A549 (cell line): ENCODE measurements around the gene MARS1. TPM values are rescaled to one million over a fixed set of nuclear protein-coding genes. Genes with fewer than 3 reads are reported as not detected.

Experiments used
- ATAC-seq, 2 experiments: fragments of 200-7000 bp in 1 of 2; fragments of >200 bp in 1 of 2; cut with Nextera tagmentation in 1 of 2; cut with Tn5 transposase in 1 of 2; 3 replicates each; pipeline versions ENCODE4 v1.8.0 to v1.9.1; 2018 to 2020; ENCODE audit warnings: mild to moderate bottlenecking in 1 of 2, moderate library complexity in 1 of 2
- CTCF ChIA-PET: fragments of 300-600 bp; sonication (Branson Sonifier 250); formaldehyde crosslinking; extraction: SDS; loops from one replicate; lab custom pipeline; 2021; ENCODE audit warnings: antibody characterized with exemption, inconsistent platforms; lab: Yijun Ruan, JAX
- POLR2A ChIA-PET: fragments of 350-600 bp; formaldehyde crosslinking; extraction: SDS; loops from one replicate; lab custom pipeline; 2021; ENCODE audit warnings: antibody characterized with exemption, inconsistent platforms; lab: Yijun Ruan, JAX
- DNase-seq, 2 experiments: peaks; one replicate each; pipeline versions ENCODE4 v3.0.0 to v3.0.0-alpha.2; 2011 to 2016; ENCODE audit warnings: low read depth in 1 of 2, low spot score in 1 of 2
- FAIRE-seq: peaks from 2 replicates; lab custom pipeline; 2011; peaks lifted over from hg19 to GRCh38; lab: Jason Lieb, UNC
- H3K27ac ChIP-seq, 2 experiments: fragments of >200 bp; sonication (Bioruptor Twin); formaldehyde crosslinking; 3 replicates each; pipeline ENCODE4 v1.5.1; 2016 to 2017
- H3K4me1 ChIP-seq: fragments of >200 bp; sonication (Bioruptor Twin); formaldehyde crosslinking; 3 replicates; pipeline ENCODE4 v1.6.1; 2016
- H3K4me2 ChIP-seq: fragments of >200 bp; sonication (Bioruptor Twin); formaldehyde crosslinking; 3 replicates; pipeline ENCODE4 v1.6.1; 2016
- H3K4me3 ChIP-seq: fragments of >200 bp; sonication (Bioruptor Twin); formaldehyde crosslinking; 3 replicates; pipeline ENCODE4 v1.5.1; 2016
- H3K9me3 ChIP-seq: fragments of >200 bp; sonication (Bioruptor Twin); formaldehyde crosslinking; 3 replicates; pipeline ENCODE4 v1.6.1; 2016
- ATOH8 ChIP-seq: fragments of 250-450 bp; sonication (Bioruptor Pico); IDR thresholded peaks from 2 replicates; pipeline ENCODE4 v1.5.0; 2020; ENCODE audit warnings: low read depth, mild to moderate bottlenecking, moderate library complexity
- CBX2 ChIP-seq: fragments of 200-600 bp; sonication (generic); IDR thresholded peaks from 2 replicates; pipeline ENCODE4 v1.6.1; 2016; ENCODE audit warnings: low read depth, mild to moderate bottlenecking, borderline replicate concordance
- EHF ChIP-seq: fragments of 250-450 bp; sonication (Bioruptor Pico); IDR thresholded peaks from 2 replicates; pipeline ENCODE4 v1.5.0; 2020; ENCODE audit warnings: mild to moderate bottlenecking
- EP300 ChIP-seq, 2 experiments: fragments of >200 bp; sonication (Bioruptor Twin); formaldehyde crosslinking; IDR thresholded peaks; 2 replicates in 1 of 2; 3 replicates in 1 of 2; pipeline ENCODE4 v1.6.1; 2016 to 2017
- FOSB ChIP-seq: fragments of 250-450 bp; sonication (Bioruptor Pico); IDR thresholded peaks from 2 replicates; pipeline ENCODE4 v1.5.0; 2020; ENCODE audit warnings: mild to moderate bottlenecking, moderate library complexity
- FOSL2 ChIP-seq, 2 experiments: fragments of 450-650 bp in 1 of 2; fragments of >200 bp in 1 of 2; sonication (Bioruptor Twin) in 1 of 2; formaldehyde crosslinking; IDR thresholded peaks; 2 replicates each; pipeline versions ENCODE4 v1.5.0 to v1.6.1; 2016 to 2020; ENCODE audit warnings: mild to moderate bottlenecking in 1 of 2, moderate library complexity in 1 of 2
- FOXS1 ChIP-seq: fragments of 250-450 bp; sonication (Bioruptor Pico); IDR thresholded peaks from 2 replicates; pipeline ENCODE4 v1.5.0; 2020; ENCODE audit warnings: mild to moderate bottlenecking, moderate library complexity
- HDAC2 ChIP-seq: fragments of 200-600 bp; sonication (generic); IDR thresholded peaks from 2 replicates; pipeline ENCODE4 v1.6.1; 2016
- HES2 ChIP-seq: fragments of >200 bp; sonication (Bioruptor Twin); formaldehyde crosslinking; IDR thresholded peaks from 2 replicates; pipeline ENCODE4 v1.6.1; 2016
- HMGXB4 ChIP-seq: fragments of 250-450 bp; sonication (Bioruptor Pico); IDR thresholded peaks from 2 replicates; pipeline ENCODE4 v1.5.0; 2021; ENCODE audit warnings: mild to moderate bottlenecking, moderate library complexity, borderline replicate concordance
- HOXB5 ChIP-seq: fragments of 250-450 bp; sonication (Bioruptor Pico); IDR thresholded peaks from 2 replicates; pipeline ENCODE4 v1.5.0; 2020; ENCODE audit warnings: mild to moderate bottlenecking, moderate library complexity
- JUN ChIP-seq, 2 experiments: fragments of >200 bp; sonication (Bioruptor Twin); formaldehyde crosslinking; IDR thresholded peaks; 2 replicates in 1 of 2; 3 replicates in 1 of 2; pipeline ENCODE4 v1.6.1; 2016 to 2017
- JUNB ChIP-seq: fragments of >200 bp; sonication (Bioruptor Twin); formaldehyde crosslinking; IDR thresholded peaks from 2 replicates; pipeline ENCODE4 v1.6.1; 2016
- KDM1A ChIP-seq: fragments of 200-600 bp; sonication (generic); IDR thresholded peaks from 2 replicates; pipeline ENCODE4 v1.6.1; 2016; ENCODE audit warnings: low read depth, mild to moderate bottlenecking
- MAZ ChIP-seq: fragments of 150-350 bp; IDR thresholded peaks from 2 replicates; pipeline ENCODE4 v1.6.1; 2014; ENCODE audit warnings: antibody characterized with exemption, low read depth, low read length, borderline replicate concordance
- NR3C1 ChIP-seq: fragments of >200 bp; sonication (Bioruptor Twin); formaldehyde crosslinking; IDR thresholded peaks from 3 replicates; pipeline ENCODE4 v1.6.1; 2017
- PBX3 ChIP-seq: IDR thresholded peaks from 2 replicates; pipeline ENCODE4 v1.6.1; 2012
- RAD21 ChIP-seq, 2 experiments: fragments of >200 bp in 1 of 2; sonication (Bioruptor Twin) in 1 of 2; formaldehyde crosslinking in 1 of 2; IDR thresholded peaks in 1 of 2; conservative IDR thresholded peaks in 1 of 2; 2 replicates in 1 of 2; 3 replicates in 1 of 2; pipeline ENCODE4 v1.6.1; 2012 to 2018; ENCODE audit warnings: inconsistent platforms in 1 of 2
- RCOR1 ChIP-seq: fragments of 150-350 bp; IDR thresholded peaks from 2 replicates; pipeline ENCODE4 v1.6.1; 2014; ENCODE audit warnings: antibody characterized with exemption, low read length, low read depth
- REST ChIP-seq: fragments of 200-600 bp; sonication (generic); IDR thresholded peaks from 2 replicates; pipeline ENCODE4 v1.6.1; 2016; ENCODE audit warnings: antibody characterized with exemption, mild to moderate bottlenecking, moderate library complexity
- RNF2 ChIP-seq: fragments of 200-600 bp; sonication (generic); IDR thresholded peaks from 2 replicates; pipeline ENCODE4 v1.6.1; 2016; ENCODE audit warnings: low read depth, mild to moderate bottlenecking, antibody characterized with exemption, moderate library complexity, borderline replicate concordance
- SMC3 ChIP-seq: fragments of >200 bp; sonication (Bioruptor Twin); formaldehyde crosslinking; IDR thresholded peaks from 3 replicates; pipeline ENCODE4 v1.6.1; 2018; ENCODE audit warnings: inconsistent platforms
- SREBF2 ChIP-seq: fragments of 450-650 bp; IDR thresholded peaks from 2 replicates; pipeline ENCODE4 v1.6.1; 2014; ENCODE audit warnings: mild to moderate bottlenecking, moderate library complexity
- TFCP2L1 ChIP-seq: fragments of 250-450 bp; sonication (Bioruptor Pico); IDR thresholded peaks from 2 replicates; pipeline ENCODE4 v1.5.0; 2021; ENCODE audit warnings: mild to moderate bottlenecking
- USF2 ChIP-seq: fragments of 450-650 bp; IDR thresholded peaks from 2 replicates; pipeline ENCODE4 v1.6.1; 2014; ENCODE audit warnings: antibody characterized with exemption
- ZC3H11A ChIP-seq: fragments of 450-650 bp; IDR thresholded peaks from 2 replicates; pipeline ENCODE4 v1.6.1; 2014; ENCODE audit warnings: antibody characterized with exemption, mild to moderate bottlenecking
- ZSCAN20 ChIP-seq: fragments of 250-450 bp; sonication (Bioruptor Pico); IDR thresholded peaks from 2 replicates; pipeline ENCODE4 v1.8.0; 2022; ENCODE audit warnings: mild to moderate bottlenecking, moderate library complexity
- WGBS: methylation state at CpG from one replicate; pipeline ENCODE4 v1.1.6; 2017; ENCODE audit errors: missing lambda C conversion rate; 5-methylcytosine and 5-hydroxymethylcytosine counted together
- polyA plus RNA-seq, 4 experiments: library from polyadenylated mRNA; depleted of rRNA in 3 of 4; stranded (reverse); fragments of >200 nt; fragmentation: RNase III in 1 of 4; extraction: RNeasy Plus Mini Kit Qiagen cat#74134 plus additional on column Dnase treatment in 1 of 4; gene quantifications; 2 replicates in 3 of 4; 3 replicates in 1 of 4; pipeline ENCODE4 v1.2.3, GENCODE V29; 2011 to 2017

Gene MARS1
- polyA plus RNA-seq, 2 of the 4 experiments (the other 2 are of a cell fraction), result 227 to 372 TPM

GRCh38 chr12:57563358-57563757 is 75.5 kb downstream of the MARS1 start:
- TF ChIP-seq CBX2 (no peak), RNF2 (no peak), FOSL2 (IDR thresholded peaks at IDR 0.05) (no peak), FOSL2 (CRISPR knock-in tag; IDR thresholded peaks at IDR 0.05) (no peak), JUN (IDR thresholded peaks at IDR 0.05) (no peak), NR3C1 (no peak), USF2 (no peak), TFCP2L1 (CRISPR knock-in tag) (no peak), RAD21 (conservative IDR thresholded peaks at IDR 0.05 in 1 of 2, IDR thresholded peaks at IDR 0.05 in 1 of 2) (no peak), PBX3 (no peak), FOSB (no peak), SREBF2 (no peak), ZC3H11A (no peak), MAZ (no peak), EHF (CRISPR knock-in tag) (no peak), REST (no peak), HOXB5 (no peak), EP300 (IDR thresholded peaks at IDR 0.05) (no peak)
- POLR2A ChIA-PET, result no interaction called here
- WGBS, result 19% methylated on average over 4 of the region's 4 CpGs
- DNase-seq (no peak), FAIRE-seq (no peak), ATAC-seq (no peak)
- H3K27ac ChIP-seq, result no peak overlapping the region
- H3K9me3 ChIP-seq, result no peaks in the 10 kb centered on the region
- CTCF ChIA-PET, result interaction anchor here (1.3 to 4.7 kb wide), 3 partner anchors 12 to 19 kb away, joined by 5 to 41 read pairs (median 5); partner anchors contain the start of gene DCTN2
- no peak overlapping the region for H3K4me2 ChIP-seq
- no peak overlapping the region for H3K4me3 ChIP-seq
- H3K4me1 ChIP-seq, result peaks cover 6% of the 10 kb centered on the region; the same call in 1 of the 3 replicates

GRCh38 chr12:57564178-57564740 is 76.4 kb downstream of the MARS1 start:
- no peak for ATAC-seq
- ChIA-PET POLR2A (no interaction called here), CTCF (interaction anchor here (0.6 to 4.7 kb wide), 4 partner anchors 19 to 105 kb away, joined by 3 to 41 read pairs (median 4); partner anchors contain the start of genes B4GALNT1 and GLI1)
- Histone ChIP-seq H3K4me3 (no peak overlapping the region), H3K4me1 (peaks cover 6% of the 10 kb centered on the region; the same call in 1 of the 3 replicates), H3K9me3 (no peaks in the 10 kb centered on the region), H3K27ac (no peak overlapping the region), H3K4me2 (no peak overlapping the region)
- no peak for FAIRE-seq
- no peak for DNase-seq
- WGBS, result 45% methylated on average over 7 of the region's 7 CpGs
- no peak for TF ChIP-seq ZSCAN20 (CRISPR knock-in tag)
- no peak for TF ChIP-seq HDAC2
- TF ChIP-seq RCOR1, result no peak
- no peak for TF ChIP-seq SREBF2
- TF ChIP-seq HMGXB4 (CRISPR knock-in tag), result no peak
- no peak for TF ChIP-seq JUN (IDR thresholded peaks at IDR 0.05)
- TF ChIP-seq SMC3, result no peak
- no peak for TF ChIP-seq KDM1A
- TF ChIP-seq HES2, result no peak
- TF ChIP-seq FOXS1 (CRISPR knock-in tag), result no peak
- no peak for TF ChIP-seq FOSL2 (IDR thresholded peaks at IDR 0.05)
- no peak for TF ChIP-seq FOSL2 (CRISPR knock-in tag; IDR thresholded peaks at IDR 0.05)
- TF ChIP-seq RNF2, result no peak
- TF ChIP-seq ATOH8, result no peak
- no peak for TF ChIP-seq NR3C1
- no peak for TF ChIP-seq JUNB
- TF ChIP-seq CBX2, result no peak
